Loucy (cell line): Measurements from ENCODE around the gene FADS2.

Source experiments
- CTCF ChIP-seq: fragments of 200-600 bp; sonication (generic); conservative IDR thresholded peaks from 2 replicates; pipeline ENCODE4 v1.5.1; 2014; ENCODE audit warnings: mild to moderate bottlenecking, antibody characterized with exemption, low read length
- EZH2phosphoT487 ChIP-seq: fragments of 200-600 bp; IDR thresholded peaks from 2 replicates; pipeline ENCODE4 v1.6.1; 2018; ENCODE audit warnings: antibody characterized with exemption, mild to moderate bottlenecking, moderate library complexity, borderline replicate concordance

DNA sequence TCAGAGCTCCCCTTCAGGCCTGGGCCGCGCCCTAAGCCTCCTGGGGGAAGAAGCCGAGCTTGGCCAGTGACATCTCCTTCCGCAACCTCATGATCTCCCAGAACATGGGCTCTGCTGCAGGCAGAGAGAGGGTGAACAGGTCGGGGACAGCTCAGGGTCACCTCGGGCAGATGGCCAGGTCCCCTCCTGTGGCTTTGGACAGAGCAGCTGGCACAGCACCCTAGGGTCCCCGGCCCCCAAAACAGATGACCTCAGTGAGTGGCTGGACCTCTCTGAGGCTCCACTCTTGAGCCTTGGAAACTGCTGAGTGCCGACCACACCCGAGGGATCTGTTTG is 70.1 kb downstream of the FADS2 start:
- TF ChIP-seq CTCF (no peak), EZH2phosphoT487 (no peak)
